ENCODE results near the gene GJB5.

GRCh38 chr1:34792424-34792823 is 37.6 kb downstream of the GJB5 start:
- TF ChIP-seq CTCF (conservative IDR thresholded peaks at IDR 0.05) = no peak
- no peak for TF ChIP-seq EZH2 (IDR thresholded peaks at IDR 0.05; ENCODE audit: low read depth)
